Activated CD4-positive, alpha-beta memory T cell treated with anti-CD3 and anti-CD28 coated beads, Interleukin-2, amount 10 ng/mL, durations not matched to agents 7 days and 5 days (primary cell): Measurements from ENCODE around the gene TRIAP1. TPM values are rescaled to one million over a fixed set of nuclear protein-coding genes. Genes with fewer than 3 reads are reported as not detected.

Experiments used
- CTCF ChIA-PET: fragments of 350-600 bp; sonication (Branson Sonifier 250); formaldehyde crosslinking; loops from one replicate; lab custom pipeline; 2021; ENCODE audit warnings: antibody characterized with exemption, inconsistent platforms; lab: Charles Lee
- POLR2A ChIA-PET: fragments of 350-600 bp; sonication (Branson Sonifier 250); formaldehyde crosslinking; loops from one replicate; lab custom pipeline; 2021; ENCODE audit warnings: antibody characterized with exemption; lab: Charles Lee
- DNase-seq: peaks from one replicate; pipeline ENCODE4 v3.0.0-alpha.2; 2020
- H3K27ac Mint-ChIP-seq: one replicate; pipeline ENCODE4 v1.8.0; 2021; ENCODE audit warnings: mild to moderate bottlenecking, mixed read lengths
- H3K27me3 Mint-ChIP-seq: one replicate; pipeline ENCODE4 v1.8.0; 2021; ENCODE audit warnings: mixed read lengths
- H3K36me3 Mint-ChIP-seq: one replicate; pipeline ENCODE4 v1.8.0; 2021; ENCODE audit warnings: low read depth, mixed read lengths
- H3K4me1 Mint-ChIP-seq: one replicate; pipeline ENCODE4 v1.8.0; 2021; ENCODE audit warnings: mixed read lengths
- H3K4me3 Mint-ChIP-seq: one replicate; pipeline ENCODE4 v1.8.0; 2021; ENCODE audit warnings: mild to moderate bottlenecking, mixed read lengths
- H3K9me3 Mint-ChIP-seq: one replicate; pipeline ENCODE4 v1.8.0; 2021; ENCODE audit warnings: mixed read lengths
- total RNA-seq, 2 experiments: library from RNA; stranded (reverse); gene quantifications; one replicate each; pipeline ENCODE4 v1.2.3, GENCODE V29; 2021

Gene TRIAP1
- total RNA-seq, 2 experiments from 2014 or later = 20.6 to 21.6 TPM

GRCh38 chr12:120397824-120398540, 48.2 kb downstream of the TRIAP1 start:
- ChIA-PET CTCF (no interaction called here), POLR2A (no interaction called here)
- peaks cover 2% of the 10 kb centered on the region for H3K4me1 Mint-ChIP-seq
- no peaks in the 10 kb centered on the region for H3K9me3 Mint-ChIP-seq
- no peak overlapping the region for H3K4me3 Mint-ChIP-seq
- H3K27ac Mint-ChIP-seq = no peak overlapping the region
- peaks cover 22% of the 10 kb centered on the region for H3K27me3 Mint-ChIP-seq
- H3K36me3 Mint-ChIP-seq = no peaks in the 10 kb centered on the region
- no peak for DNase-seq

- ChIA-PET CTCF (interaction anchor here (0.7 kb wide), 1 partner anchor 9 kb away, joined by 4 read pairs; no protein-coding TSS in a partner anchor), POLR2A (interaction anchor here (0.9 to 1.7 kb wide), 3 partner anchors 9 to 28 kb away, joined by 3 read pairs; no protein-coding TSS in a partner anchor)
- DNase-seq = no peak
- H3K4me3 Mint-ChIP-seq = no peak overlapping the region
- no peaks in the 10 kb centered on the region for H3K9me3 Mint-ChIP-seq
- H3K4me1 Mint-ChIP-seq = peaks cover 2% of the 10 kb centered on the region
- H3K27ac Mint-ChIP-seq = no peak overlapping the region
- H3K27me3 Mint-ChIP-seq = peaks cover 24% of the 10 kb centered on the region
- H3K36me3 Mint-ChIP-seq = no peaks in the 10 kb centered on the region
These were observed 51.5 kb downstream of the TRIAP1 start for GRCh38 chr12:120394483-120395367.

Other genes with a start within 250 kb of the TRIAP1 start
- gene RPLP0, start 245.3 kb downstream of the TRIAP1 start, total RNA-seq = 1,000 to 10,000 TPM; 1,823 to 1,853 TPM
- 100 to 1,000 TPM; 271 to 274 TPM for gene PXN, start 180.7 kb downstream of the TRIAP1 start, total RNA-seq
- 1,000 to 10,000 TPM; 3,547 to 4,143 TPM for gene RNU4-2, start 154.5 kb downstream of the TRIAP1 start, total RNA-seq
- 1,000 to 10,000 TPM; 1,910 to 2,156 TPM for gene RNU4-1, start 153.1 kb downstream of the TRIAP1 start, total RNA-seq
- gene SIRT4, start 144.1 kb downstream of the TRIAP1 start, total RNA-seq = 1 to 10 TPM; 1.6 to 1.7 TPM
- gene PLA2G1B, start 118.6 kb downstream of the TRIAP1 start, total RNA-seq = not detected
- not detected for gene MSI1, start 77.2 kb downstream of the TRIAP1 start, total RNA-seq
- gene COX6A1, start 8.3 kb downstream of the TRIAP1 start, total RNA-seq = 100 to 1,000 TPM; 318 to 323 TPM
- gene GATC, start 60 bp upstream of the TRIAP1 start, total RNA-seq = 10 to 100 TPM; 28.6 to 29.5 TPM
- 100 to 1,000 TPM; 175 to 180 TPM for gene SRSF9, start 23.4 kb upstream of the TRIAP1 start, total RNA-seq
- gene DYNLL1, start 49.7 kb upstream of the TRIAP1 start, total RNA-seq = 100 to 1,000 TPM; 209 to 216 TPM
- gene COQ5, start 82.8 kb upstream of the TRIAP1 start, total RNA-seq = 10 to 100 TPM; 30.3 to 30.8 TPM
- gene RNF10, start 88.0 kb upstream of the TRIAP1 start, total RNA-seq = 100 to 1,000 TPM; 225 to 229 TPM
- gene POP5, start 135.0 kb upstream of the TRIAP1 start, total RNA-seq = 10 to 100 TPM; 37.6 to 38.8 TPM
- under 1 TPM; 0.25 to 0.45 TPM for gene CABP1, start 194.2 kb upstream of the TRIAP1 start, total RNA-seq
- 10 to 100 TPM; 81.1 to 97.8 TPM for gene MLEC, start 240.8 kb upstream of the TRIAP1 start, total RNA-seq